ENCODE results near the gene PODN.

PODN gene

GRCh38 chr1:53133261-53134041 is 71.4 kb downstream of the PODN start:
- no peak for DNase-seq (ENCODE audit: low read depth)

- no peak for DNase-seq (ENCODE audit: low read depth)
These were observed 72.1 kb downstream of the PODN start for GRCh38 chr1:53134042-53134485.

Measured in ELR (cell line).